ENCODE results near the gene RSRC2.

DNA sequence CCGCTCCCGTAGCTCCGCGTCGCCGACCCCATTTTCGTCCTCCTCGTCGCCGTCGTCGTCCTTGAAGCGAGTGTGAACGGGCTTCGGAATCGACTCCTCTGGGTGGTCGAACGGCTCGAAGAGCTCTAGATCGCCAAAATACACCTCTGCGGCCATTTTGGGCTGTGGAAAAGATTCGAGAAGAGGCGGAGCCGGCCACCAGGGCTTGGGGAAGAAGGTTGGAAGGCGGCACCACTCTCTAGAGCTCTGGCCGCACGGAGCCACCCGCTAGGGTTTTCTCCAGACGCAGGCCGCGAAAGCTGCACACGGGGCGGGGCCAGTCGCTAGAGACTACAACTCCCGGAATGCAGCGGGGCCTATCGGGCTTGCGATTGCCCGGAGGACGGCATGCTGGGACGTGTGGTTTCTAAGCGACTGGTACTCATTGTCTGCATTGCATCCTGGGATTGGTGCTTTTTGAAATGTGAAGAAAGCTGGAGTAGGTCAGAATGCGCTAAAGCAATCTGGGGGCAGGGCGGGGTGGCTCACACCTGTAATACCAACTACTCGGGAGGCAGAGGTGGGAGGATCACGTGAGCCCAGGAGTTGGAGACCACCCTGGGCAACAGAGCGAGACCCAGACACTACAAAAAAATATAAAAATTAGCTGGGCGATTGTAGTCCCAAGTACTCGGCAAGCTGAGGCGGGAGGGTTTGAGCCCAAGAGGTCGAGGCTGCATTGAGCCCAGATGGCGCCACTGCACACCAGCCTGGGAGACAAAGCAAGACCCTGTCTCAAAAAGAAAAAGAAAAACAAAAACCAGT lies 25.8 kb downstream of the RSRC2 start, which contains the start of gene ZCCHC8:
- TF ChIP-seq EZH2 (IDR thresholded peaks at IDR 0.05; ENCODE audit: insufficient read depth, poor library complexity, severe bottlenecking) (no peak), EZH2phosphoT487 (IDR thresholded peaks at IDR 0.05; ENCODE audit: insufficient read depth, low read depth) (no peak)

All from GM23248 (cell line).